Fibroblast of pulmonary artery (primary cell): ENCODE data around the gene COMMD1.
A peak's percentile ranks its signal among the peaks of the same experiment; 100 is the strongest.
"Not testable (repeated sequence)": the region's sequence is repeated elsewhere in the genome, so short reads cannot be mapped to it uniquely, and the experiment has no call there.

ENCODE experiments used
- DNase-seq: peaks from one replicate; pipeline ENCODE4 v3.0.0-alpha.2; 2010; ENCODE audit warnings: low read depth
- H3K4me3 ChIP-seq: replicated peaks from 2 replicates; pipeline ENCODE4 v1.5.1; 2011; ENCODE audit warnings: low read depth, mild to moderate bottlenecking, control low read depth, low read length, moderate library complexity
- TF ChIP-seq, protein P1 (sequence below): IDR thresholded peaks from 2 replicates; pipeline ENCODE4 v1.5.1; 2011; ENCODE audit warnings: mild to moderate bottlenecking, control low read depth, low read length, inconsistent platforms; ENCODE audit errors: missing control alignments

The COMMD1 gene

DNA sequence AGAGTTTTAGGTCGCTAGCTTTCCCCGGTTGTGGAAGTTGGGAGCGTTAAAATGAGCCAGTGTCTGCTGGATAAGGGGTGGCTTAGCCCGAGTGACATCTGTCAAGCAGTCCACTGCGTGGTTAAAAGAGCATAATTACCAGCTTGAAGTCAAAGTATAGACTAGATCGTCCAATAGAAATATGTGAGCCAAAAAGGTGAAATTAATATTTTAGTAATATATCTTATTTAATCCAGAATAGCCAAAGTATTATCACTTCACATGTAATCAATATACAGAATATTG, 654 bp downstream of the COMMD1 start:
- no peak for DNase-seq
- TF ChIP-seq, protein P1, sequence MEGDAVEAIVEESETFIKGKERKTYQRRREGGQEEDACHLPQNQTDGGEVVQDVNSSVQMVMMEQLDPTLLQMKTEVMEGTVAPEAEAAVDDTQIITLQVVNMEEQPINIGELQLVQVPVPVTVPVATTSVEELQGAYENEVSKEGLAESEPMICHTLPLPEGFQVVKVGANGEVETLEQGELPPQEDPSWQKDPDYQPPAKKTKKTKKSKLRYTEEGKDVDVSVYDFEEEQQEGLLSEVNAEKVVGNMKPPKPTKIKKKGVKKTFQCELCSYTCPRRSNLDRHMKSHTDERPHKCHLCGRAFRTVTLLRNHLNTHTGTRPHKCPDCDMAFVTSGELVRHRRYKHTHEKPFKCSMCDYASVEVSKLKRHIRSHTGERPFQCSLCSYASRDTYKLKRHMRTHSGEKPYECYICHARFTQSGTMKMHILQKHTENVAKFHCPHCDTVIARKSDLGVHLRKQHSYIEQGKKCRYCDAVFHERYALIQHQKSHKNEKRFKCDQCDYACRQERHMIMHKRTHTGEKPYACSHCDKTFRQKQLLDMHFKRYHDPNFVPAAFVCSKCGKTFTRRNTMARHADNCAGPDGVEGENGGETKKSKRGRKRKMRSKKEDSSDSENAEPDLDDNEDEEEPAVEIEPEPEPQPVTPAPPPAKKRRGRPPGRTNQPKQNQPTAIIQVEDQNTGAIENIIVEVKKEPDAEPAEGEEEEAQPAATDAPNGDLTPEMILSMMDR: no peak
- H3K4me3 ChIP-seq: peak overlapping the region; percentile 97

DNA sequence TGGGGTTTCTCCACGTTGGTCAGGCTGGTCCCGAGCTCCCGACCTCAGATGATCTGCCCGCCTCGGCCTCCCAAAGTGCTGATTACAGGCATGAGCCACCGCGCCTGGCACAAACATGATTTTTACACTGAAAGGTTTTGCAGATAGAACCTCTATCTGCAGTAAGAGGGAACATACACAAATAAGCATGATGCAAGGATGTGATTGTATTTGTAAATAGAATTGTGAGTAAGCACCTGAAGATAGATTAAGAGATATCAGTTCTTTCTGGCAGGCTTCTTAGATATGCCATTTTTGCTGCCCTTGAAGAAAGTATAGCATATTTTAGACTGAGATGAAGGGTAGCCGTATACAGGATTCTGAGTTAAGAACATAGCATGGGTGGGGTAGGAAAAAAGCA, 3.6 kb downstream of the COMMD1 start:
- no peak overlapping the region for H3K4me3 ChIP-seq
- no peak for DNase-seq
- TF ChIP-seq, protein P1: no peak

DNA sequence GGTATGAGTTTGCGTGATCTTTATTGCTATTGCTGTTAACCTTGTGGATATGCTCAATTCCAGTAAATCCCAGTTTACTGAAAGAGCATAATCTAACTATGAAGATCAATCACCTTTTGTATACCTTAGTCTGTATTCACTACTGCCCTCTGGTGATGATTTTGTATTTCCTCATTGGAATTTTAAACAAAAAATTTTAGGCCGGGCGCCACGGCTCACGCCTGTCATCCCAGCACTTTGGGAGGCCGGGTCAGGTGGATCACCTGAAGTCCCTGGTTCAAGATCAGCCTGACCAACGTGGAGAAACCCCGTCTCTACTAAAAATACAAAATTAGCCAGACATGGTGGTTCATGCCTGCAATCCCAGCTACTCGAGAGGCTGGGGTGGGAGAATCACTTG, 5.1 kb downstream of the COMMD1 start:
- TF ChIP-seq, protein P1: peak; percentile 28
- no peak overlapping the region for H3K4me3 ChIP-seq
- peak; percentile 25 for DNase-seq

DNA sequence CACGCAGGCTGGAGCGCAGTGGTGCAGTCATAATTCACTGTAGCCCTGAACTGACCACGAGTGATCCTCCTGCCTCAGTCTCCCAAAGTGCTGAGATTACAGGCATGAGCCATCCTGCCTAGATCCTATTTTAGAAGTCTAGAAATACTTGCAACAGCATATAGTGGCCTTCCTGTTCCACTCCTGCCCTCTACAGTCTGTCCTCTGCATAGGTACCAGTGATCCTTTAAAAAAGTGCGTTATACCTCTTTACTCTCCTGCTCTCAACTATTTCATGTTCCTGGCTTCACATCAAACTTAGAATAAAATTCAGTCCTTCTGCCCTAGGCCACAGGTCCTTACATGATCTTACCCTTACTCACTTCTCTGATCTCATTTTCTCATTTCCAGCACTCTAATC, 6.0 kb downstream of the COMMD1 start:
- no peak overlapping the region for H3K4me3 ChIP-seq
- TF ChIP-seq, protein P1: peak; percentile 19
- DNase-seq: no peak

DNA sequence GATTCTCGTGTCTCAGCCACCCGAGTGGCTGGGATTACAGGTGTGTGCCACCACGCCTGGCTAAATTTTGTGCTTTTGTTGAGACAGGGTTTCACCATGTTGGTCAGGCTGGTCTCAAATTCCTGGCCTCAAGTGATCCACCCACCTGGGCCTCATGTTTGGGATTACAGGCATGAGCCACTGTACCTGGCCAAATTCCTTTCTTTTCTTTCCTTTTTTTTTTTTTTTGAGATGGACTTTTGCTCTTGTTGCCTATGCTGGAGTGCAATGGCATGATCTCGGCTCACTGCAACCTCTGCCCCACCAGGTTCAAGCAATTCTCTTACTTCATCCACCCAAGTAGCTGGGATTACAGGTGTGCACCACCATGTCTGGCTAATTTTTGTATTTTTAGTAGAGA, 9.3 kb downstream of the COMMD1 start:
- H3K4me3 ChIP-seq, DNase-seq: not testable (repeated sequence)

DNA sequence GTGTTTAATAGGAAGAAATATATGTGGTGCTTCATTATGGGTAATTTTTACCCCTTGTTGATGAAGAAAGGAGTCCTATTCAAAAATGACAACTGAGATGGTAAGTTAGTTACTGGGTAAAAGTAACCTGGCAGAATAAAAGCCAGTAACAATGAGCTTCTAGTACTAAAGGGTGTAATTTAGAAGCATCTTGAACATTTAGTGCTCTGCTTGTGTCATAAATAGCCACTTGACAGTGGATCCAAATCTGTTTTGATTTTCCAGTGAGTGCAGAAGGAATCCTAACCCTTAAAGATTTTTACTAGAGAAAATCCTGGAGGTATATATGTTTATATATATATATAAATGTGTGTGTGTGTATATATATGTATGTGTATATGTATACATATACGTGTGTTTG, 15.1 kb downstream of the COMMD1 start:
- TF ChIP-seq, protein P1: no peak
- no peak for DNase-seq
- no peak overlapping the region for H3K4me3 ChIP-seq

DNA sequence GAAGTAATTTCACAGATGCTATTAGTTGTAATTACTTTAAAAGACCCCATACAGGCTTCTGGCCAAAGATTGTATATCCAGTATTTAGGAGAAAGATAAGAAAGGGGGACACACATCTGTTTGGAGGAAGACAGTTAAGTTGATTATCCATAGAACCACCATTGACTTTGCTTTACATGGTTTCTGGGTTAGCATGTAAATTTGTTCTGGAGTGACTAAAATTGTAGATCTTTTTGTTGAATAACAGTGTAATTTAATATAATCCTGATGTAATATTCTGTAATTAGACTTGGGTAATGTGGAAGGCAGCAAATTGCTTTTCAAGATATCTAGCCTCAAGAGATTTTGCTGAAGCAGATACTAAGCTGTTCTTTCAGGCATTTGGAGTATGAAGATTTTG, 17.2 kb downstream of the COMMD1 start:
- TF ChIP-seq, protein P1: no peak
- no peak for DNase-seq

More for the DNA sequence above, 17.2 kb downstream of the COMMD1 start:
- H3K4me3 ChIP-seq: no peak overlapping the region
